Erythroblast (primary cell): ENCODE measurements around the gene CXCL14.

Experiments
- GATA1 ChIP-seq: IDR thresholded peaks from 2 replicates; pipeline ENCODE4 v1.6.1; 2011; ENCODE audit warnings: low read depth, mild to moderate bottlenecking, control low read depth, low read length, moderate library complexity
- POLR2A ChIP-seq: IDR thresholded peaks from 2 replicates; pipeline ENCODE4 v1.6.1; 2011; ENCODE audit warnings: mild to moderate bottlenecking, low read length

DNA sequence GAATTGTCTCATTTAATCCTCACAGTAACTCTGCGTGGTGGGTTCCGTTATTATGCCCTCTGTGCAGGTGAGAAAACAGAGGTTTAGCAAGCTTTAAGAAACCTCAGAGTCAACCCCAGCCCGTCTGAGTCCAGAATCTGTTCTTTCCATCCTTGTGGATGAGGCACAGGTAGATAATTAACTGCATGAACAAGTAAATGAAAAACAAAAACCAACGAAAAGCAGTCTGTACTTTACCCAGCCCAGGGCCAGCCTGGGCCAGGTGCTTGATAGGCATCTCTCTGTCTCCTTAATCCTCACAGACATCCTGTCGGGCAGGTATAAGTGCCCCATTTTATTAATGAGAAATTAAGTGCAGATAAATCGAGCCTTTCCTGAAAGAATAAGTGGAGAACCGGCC lies 25.3 kb upstream of the CXCL14 start:
- TF ChIP-seq POLR2A, result no peak
- TF ChIP-seq GATA1, result no peak
